HL-60 (cell line): ENCODE measurements around the gene GANAB.
A peak's percentile ranks its signal among the peaks of the same experiment; 100 is the strongest.

ENCODE experiments used
- DNase-seq, 2 experiments: peaks; one replicate each; pipeline ENCODE4 v3.0.0-alpha.2; 2010 to 2020; ENCODE audit warnings: low read depth in 1 of 2, low spot score in 1 of 2
- H3K27ac ChIP-seq: fragments of 250-450 bp; sonication (Bioruptor Pico); replicated peaks from 2 replicates; pipeline ENCODE4 v1.5.1; 2020; ENCODE audit warnings: mild to moderate bottlenecking, moderate library complexity
- H3K27me3 ChIP-seq: fragments of 250-450 bp; sonication (Bioruptor Pico); 2 replicates; pipeline ENCODE4 v1.5.1; 2021; ENCODE audit warnings: mild to moderate bottlenecking, moderate library complexity; ENCODE audit not compliant: insufficient read depth, poor library complexity, severe bottlenecking
- H3K4me3 ChIP-seq: replicated peaks from 2 replicates; pipeline ENCODE4 v1.5.1; 2011; ENCODE audit warnings: mild to moderate bottlenecking, control low read depth, low read length; ENCODE audit not compliant: insufficient read depth
- GABPA ChIP-seq: IDR thresholded peaks from 2 replicates; pipeline ENCODE4 v1.6.1; 2012; ENCODE audit warnings: low read depth
- POLR2AphosphoS5 ChIP-seq: IDR thresholded peaks from 2 replicates; pipeline ENCODE4 v1.6.1; 2012; ENCODE audit warnings: low read depth
- SPI1 ChIP-seq: IDR thresholded peaks from 2 replicates; pipeline ENCODE4 v1.6.1; 2012; ENCODE audit warnings: low read depth, mild to moderate bottlenecking, borderline replicate concordance
- TF ChIP-seq, protein P1 (sequence below): IDR thresholded peaks from one replicate; pipeline ENCODE4 v1.5.1; 2011; ENCODE audit warnings: low read length, control low read depth, inconsistent platforms; ENCODE audit not compliant: insufficient read depth
- TF ChIP-seq, protein P2 (sequence below): IDR thresholded peaks from 2 replicates; pipeline ENCODE4 v1.6.1; 2012; ENCODE audit warnings: low read depth; ENCODE audit not compliant: insufficient replicate concordance

The GANAB gene

DNA sequence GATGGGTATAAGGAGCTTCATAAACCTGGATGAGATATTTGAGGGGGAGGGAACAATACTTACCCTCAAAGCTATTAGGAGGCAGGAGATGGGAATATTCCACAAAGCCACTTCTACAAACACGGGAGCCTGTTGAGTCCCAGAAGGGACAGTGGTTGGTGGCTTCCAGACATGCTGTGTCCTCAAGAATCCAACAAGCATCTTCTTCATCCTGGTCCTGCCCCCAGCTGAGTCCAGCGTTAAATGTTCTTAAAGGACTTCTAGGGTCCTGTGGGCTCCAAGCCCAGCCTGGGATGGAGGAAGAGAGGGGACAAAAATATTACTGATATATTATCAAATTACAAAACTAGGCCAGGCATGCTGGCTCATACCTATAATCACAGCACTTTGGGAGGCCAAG is 21.0 kb upstream of the GANAB start:
- Histone ChIP-seq H3K27me3 (no peaks in the 10 kb centered on the region), H3K27ac (no peak overlapping the region; the same call in 1 of the 2 replicates), H3K4me3 (no peak overlapping the region)
- TF ChIP-seq SPI1 = no peak
- TF ChIP-seq, protein P1, sequence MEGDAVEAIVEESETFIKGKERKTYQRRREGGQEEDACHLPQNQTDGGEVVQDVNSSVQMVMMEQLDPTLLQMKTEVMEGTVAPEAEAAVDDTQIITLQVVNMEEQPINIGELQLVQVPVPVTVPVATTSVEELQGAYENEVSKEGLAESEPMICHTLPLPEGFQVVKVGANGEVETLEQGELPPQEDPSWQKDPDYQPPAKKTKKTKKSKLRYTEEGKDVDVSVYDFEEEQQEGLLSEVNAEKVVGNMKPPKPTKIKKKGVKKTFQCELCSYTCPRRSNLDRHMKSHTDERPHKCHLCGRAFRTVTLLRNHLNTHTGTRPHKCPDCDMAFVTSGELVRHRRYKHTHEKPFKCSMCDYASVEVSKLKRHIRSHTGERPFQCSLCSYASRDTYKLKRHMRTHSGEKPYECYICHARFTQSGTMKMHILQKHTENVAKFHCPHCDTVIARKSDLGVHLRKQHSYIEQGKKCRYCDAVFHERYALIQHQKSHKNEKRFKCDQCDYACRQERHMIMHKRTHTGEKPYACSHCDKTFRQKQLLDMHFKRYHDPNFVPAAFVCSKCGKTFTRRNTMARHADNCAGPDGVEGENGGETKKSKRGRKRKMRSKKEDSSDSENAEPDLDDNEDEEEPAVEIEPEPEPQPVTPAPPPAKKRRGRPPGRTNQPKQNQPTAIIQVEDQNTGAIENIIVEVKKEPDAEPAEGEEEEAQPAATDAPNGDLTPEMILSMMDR = no peak
- no peak; the same call in 1 of the 2 replicates for TF ChIP-seq POLR2AphosphoS5
- no peak for TF ChIP-seq GABPA
- TF ChIP-seq, protein P2, sequence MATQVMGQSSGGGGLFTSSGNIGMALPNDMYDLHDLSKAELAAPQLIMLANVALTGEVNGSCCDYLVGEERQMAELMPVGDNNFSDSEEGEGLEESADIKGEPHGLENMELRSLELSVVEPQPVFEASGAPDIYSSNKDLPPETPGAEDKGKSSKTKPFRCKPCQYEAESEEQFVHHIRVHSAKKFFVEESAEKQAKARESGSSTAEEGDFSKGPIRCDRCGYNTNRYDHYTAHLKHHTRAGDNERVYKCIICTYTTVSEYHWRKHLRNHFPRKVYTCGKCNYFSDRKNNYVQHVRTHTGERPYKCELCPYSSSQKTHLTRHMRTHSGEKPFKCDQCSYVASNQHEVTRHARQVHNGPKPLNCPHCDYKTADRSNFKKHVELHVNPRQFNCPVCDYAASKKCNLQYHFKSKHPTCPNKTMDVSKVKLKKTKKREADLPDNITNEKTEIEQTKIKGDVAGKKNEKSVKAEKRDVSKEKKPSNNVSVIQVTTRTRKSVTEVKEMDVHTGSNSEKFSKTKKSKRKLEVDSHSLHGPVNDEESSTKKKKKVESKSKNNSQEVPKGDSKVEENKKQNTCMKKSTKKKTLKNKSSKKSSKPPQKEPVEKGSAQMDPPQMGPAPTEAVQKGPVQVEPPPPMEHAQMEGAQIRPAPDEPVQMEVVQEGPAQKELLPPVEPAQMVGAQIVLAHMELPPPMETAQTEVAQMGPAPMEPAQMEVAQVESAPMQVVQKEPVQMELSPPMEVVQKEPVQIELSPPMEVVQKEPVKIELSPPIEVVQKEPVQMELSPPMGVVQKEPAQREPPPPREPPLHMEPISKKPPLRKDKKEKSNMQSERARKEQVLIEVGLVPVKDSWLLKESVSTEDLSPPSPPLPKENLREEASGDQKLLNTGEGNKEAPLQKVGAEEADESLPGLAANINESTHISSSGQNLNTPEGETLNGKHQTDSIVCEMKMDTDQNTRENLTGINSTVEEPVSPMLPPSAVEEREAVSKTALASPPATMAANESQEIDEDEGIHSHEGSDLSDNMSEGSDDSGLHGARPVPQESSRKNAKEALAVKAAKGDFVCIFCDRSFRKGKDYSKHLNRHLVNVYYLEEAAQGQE = no peak
- DNase-seq = no peak

DNA sequence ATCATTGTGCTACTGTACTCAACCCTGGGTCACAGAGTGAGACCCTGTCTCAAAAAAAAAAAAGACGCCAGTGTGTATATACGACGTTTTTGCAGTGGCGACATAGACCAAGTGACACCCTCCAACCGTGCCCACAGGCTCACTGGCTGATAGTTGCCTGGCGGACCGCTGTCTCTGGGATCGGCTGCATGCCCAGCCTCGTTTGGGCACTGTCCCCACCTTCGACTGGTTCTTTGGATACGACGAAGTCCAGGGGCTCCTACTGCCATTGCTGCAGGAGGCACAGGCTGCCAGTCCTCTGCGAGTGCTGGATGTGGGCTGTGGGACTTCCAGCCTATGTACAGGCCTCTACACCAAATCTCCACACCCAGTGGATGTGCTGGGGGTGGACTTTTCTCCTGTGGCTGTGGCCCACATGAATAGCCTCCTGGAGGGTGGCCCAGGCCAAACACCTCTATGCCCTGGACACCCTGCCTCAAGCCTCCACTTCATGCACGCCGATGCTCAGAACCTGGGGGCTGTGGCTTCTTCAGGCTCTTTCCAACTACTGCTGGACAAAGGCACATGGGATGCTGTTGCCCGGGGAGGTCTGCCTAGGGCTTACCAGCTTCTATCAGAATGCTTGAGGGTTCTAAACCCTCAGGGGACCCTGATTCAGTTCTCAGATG is 20.0 kb upstream of the GANAB start:
- Histone ChIP-seq H3K27ac (peak overlapping the region; percentile 78), H3K4me3 (peak overlapping the region; percentile 72), H3K27me3 (no peaks in the 10 kb centered on the region)
- TF ChIP-seq, protein P1 = no peak
- no peak for TF ChIP-seq GABPA
- TF ChIP-seq POLR2AphosphoS5 = no peak; the same call in 1 of the 2 replicates
- no peak for TF ChIP-seq SPI1
- TF ChIP-seq, protein P2 = no peak
- peak in 1 of 2 experiments; percentile 29 for DNase-seq

DNA sequence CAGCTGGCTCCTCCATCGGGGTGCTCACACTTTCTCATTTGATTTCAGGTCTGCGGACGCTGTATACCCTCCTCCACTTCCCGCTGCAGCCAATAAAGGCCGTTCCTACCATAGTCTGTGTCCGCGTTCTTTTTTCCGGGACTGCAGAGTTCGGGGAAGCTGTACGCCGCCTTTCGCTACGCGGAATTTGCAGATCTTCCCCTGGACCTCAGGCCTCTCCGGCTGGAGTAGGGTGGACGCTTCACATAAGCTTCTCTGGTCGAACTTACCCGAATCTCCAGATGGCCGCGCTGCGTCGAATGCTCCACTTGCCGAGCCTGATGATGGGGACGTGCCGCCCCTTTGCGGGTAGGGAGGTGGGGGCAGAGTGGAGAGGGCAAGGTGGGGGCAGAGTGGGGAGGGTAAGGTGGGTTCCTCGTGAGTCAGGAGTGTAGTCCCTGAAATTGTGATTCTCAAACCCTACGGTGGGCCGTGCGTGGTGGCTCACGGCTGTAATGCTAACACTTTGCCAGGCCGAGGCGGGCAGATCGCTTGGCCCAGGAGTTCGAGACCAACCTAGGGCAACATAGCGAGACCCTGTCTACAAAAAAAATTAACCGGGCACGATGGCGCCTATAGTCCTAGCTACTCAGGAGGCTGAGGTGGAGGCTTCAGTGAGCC is 19.3 kb upstream of the GANAB start:
- Histone ChIP-seq H3K27me3 (no peaks in the 10 kb centered on the region), H3K4me3 (peak overlapping the region; percentile 72), H3K27ac (peak overlapping the region; percentile 78)
- peak; percentile 64; the same call in 1 of the 2 replicates for TF ChIP-seq POLR2AphosphoS5
- TF ChIP-seq, protein P2 = no peak
- peak; percentile 54 to 75 for DNase-seq
